Progenitor cell of endocrine pancreas (in vitro differentiated cells): Measurements from ENCODE around the gene CFAP97D1. TPM values are rescaled to one million over a fixed set of nuclear protein-coding genes. Genes with fewer than 3 reads are reported as not detected.

Experiments used
- DNase-seq: peaks from one replicate; pipeline ENCODE4 v3.0.0; 2021; ENCODE audit warnings: low spot score; ENCODE audit not compliant: unreplicated experiment
- H3K27ac Mint-ChIP-seq: 2 replicates; pipeline ENCODE4 v1.8.0; 2021; ENCODE audit warnings: mild to moderate bottlenecking, moderate library complexity, mixed read lengths
- H3K27me3 Mint-ChIP-seq: 2 replicates; pipeline ENCODE4 v1.8.0; 2021; ENCODE audit warnings: mixed read lengths
- H3K36me3 Mint-ChIP-seq: 2 replicates; pipeline ENCODE4 v1.8.0; 2022; ENCODE audit warnings: mixed read lengths; ENCODE audit not compliant: insufficient read depth
- H3K4me1 Mint-ChIP-seq: 2 replicates; pipeline ENCODE4 v1.8.0; 2021; ENCODE audit warnings: low read depth, mixed read lengths
- H3K4me3 Mint-ChIP-seq: 2 replicates; pipeline ENCODE4 v1.8.0; 2021; ENCODE audit warnings: low read depth, mild to moderate bottlenecking, moderate library complexity, mixed read lengths
- H3K9me3 Mint-ChIP-seq: 2 replicates; pipeline ENCODE4 v1.8.0; 2021; ENCODE audit warnings: low read depth, mixed read lengths
- total RNA-seq: library from RNA; stranded (reverse); gene quantifications from 2 replicates; pipeline ENCODE4 v1.2.1, GENCODE V29; 2021
- TF ChIP-seq, protein P1 (sequence below): fragments of 200-600 bp; sonication (generic); IDR thresholded peaks from one replicate; pipeline ENCODE4 v1.5.0; 2021; ENCODE audit warnings: antibody characterized with exemption, mild to moderate bottlenecking; ENCODE audit not compliant: unreplicated experiment

CFAP97D1 gene
- total RNA-seq, 1 donor from 2014 or later, result not detected

DNA sequence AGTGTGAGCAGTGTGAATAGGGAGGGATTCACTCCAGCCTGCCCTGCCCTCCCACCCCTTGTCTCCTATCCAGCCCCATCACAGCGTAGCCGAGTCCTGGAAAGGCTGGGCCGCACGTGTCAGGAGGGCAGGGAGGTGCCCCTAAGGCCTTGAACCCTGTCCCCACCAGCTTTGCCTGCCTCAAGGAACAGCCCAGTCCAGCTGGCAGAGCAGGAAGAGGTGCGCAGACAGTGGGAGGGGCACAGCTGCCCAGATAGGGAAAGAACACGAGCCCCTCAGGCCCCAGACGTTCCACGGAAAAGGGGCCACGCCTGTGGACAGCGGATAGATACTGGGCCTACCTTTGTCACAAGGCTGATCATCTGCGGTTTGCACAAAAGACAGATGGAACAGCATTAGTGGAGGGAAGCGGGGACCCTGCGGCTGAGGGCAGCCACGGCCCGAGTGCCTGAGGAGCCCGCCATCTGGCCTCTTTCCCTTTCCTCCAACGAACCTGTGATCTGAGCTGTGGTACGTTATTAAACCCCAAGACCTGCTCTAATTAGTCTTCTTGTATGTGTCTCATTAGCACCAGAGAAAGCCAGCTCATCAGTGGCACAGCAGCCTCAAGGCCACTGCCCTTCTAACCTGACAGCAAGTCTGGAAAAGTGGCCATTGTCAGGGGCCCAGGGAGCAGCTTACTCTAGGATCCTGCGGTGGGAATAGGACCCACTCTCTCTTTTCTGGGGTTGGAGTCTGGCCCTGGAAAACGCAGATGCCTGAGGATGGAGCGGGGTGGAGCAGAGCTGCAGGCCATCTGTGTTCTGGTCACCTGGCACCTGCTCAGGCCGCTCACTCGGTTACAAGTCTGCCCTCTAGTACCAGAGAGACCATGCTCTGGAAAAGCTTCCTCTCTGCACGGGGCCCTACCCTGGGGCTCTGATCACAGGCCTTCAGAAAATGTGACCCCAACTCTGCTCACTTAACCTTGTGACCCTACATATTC, 36.4 kb downstream of the CFAP97D1 start:
- Mint-ChIP-seq H3K4me1 (no peaks in the 10 kb centered on the region), H3K9me3 (no peaks in the 10 kb centered on the region), H3K4me3 (no peak overlapping the region), H3K36me3 (peaks cover 6% of the 10 kb centered on the region), H3K27me3 (no peaks in the 10 kb centered on the region), H3K27ac (no peak overlapping the region)
- TF ChIP-seq, protein P1, sequence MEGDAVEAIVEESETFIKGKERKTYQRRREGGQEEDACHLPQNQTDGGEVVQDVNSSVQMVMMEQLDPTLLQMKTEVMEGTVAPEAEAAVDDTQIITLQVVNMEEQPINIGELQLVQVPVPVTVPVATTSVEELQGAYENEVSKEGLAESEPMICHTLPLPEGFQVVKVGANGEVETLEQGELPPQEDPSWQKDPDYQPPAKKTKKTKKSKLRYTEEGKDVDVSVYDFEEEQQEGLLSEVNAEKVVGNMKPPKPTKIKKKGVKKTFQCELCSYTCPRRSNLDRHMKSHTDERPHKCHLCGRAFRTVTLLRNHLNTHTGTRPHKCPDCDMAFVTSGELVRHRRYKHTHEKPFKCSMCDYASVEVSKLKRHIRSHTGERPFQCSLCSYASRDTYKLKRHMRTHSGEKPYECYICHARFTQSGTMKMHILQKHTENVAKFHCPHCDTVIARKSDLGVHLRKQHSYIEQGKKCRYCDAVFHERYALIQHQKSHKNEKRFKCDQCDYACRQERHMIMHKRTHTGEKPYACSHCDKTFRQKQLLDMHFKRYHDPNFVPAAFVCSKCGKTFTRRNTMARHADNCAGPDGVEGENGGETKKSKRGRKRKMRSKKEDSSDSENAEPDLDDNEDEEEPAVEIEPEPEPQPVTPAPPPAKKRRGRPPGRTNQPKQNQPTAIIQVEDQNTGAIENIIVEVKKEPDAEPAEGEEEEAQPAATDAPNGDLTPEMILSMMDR, result no peak
- no peak for DNase-seq

DNA sequence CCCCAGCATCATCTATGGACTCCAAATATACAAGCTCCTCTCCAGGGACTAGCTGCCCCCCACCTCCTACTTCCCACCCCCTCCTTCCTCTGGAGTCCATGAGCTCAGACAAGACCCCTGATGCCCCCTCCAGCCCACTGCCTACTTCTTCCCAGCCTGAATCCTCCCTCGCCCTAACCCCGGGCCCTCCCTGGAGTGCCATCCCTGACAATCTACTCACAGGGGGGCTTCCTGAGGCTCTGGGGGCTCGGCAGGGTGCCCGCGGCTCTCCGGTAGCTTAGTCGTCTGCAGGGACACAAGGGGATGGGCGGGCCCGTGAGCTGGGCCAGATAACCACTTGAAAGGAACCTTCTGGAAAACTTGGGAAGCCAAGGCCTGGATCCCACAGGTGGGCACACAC, 37.6 kb downstream of the CFAP97D1 start:
- DNase-seq, result no peak
- Mint-ChIP-seq H3K27ac (no peak overlapping the region), H3K4me1 (no peaks in the 10 kb centered on the region), H3K36me3 (peaks cover 6% of the 10 kb centered on the region), H3K4me3 (no peak overlapping the region), H3K27me3 (no peaks in the 10 kb centered on the region), H3K9me3 (no peaks in the 10 kb centered on the region)
- TF ChIP-seq, protein P1, result no peak

DNA sequence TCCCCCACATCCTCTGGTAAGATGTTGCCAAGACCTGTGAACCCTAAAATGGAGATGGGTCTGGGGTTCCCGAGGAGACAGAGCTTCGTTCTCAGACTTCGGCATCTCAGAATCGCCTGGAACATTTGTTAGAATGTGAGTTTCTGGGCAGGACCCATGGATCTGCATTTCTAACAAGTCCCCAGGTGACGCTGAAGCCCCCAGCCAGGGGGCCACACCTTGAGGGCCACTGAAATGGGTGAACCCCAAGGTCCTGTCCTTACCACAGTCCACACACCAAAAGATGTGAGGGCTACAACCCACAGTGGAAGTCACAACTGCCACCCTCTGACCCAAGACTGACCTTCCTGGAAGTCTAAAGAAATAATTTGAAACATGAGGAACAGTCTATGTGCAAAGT, 38.7 kb downstream of the CFAP97D1 start:
- DNase-seq, result no peak
- no peak overlapping the region for H3K4me3 Mint-ChIP-seq
- H3K36me3 Mint-ChIP-seq, result peaks cover 6% of the 10 kb centered on the region
- H3K4me1 Mint-ChIP-seq, result no peaks in the 10 kb centered on the region
- TF ChIP-seq, protein P1, result no peak
- no peaks in the 10 kb centered on the region for H3K9me3 Mint-ChIP-seq
- no peak overlapping the region for H3K27ac Mint-ChIP-seq
- no peaks in the 10 kb centered on the region for H3K27me3 Mint-ChIP-seq

DNA sequence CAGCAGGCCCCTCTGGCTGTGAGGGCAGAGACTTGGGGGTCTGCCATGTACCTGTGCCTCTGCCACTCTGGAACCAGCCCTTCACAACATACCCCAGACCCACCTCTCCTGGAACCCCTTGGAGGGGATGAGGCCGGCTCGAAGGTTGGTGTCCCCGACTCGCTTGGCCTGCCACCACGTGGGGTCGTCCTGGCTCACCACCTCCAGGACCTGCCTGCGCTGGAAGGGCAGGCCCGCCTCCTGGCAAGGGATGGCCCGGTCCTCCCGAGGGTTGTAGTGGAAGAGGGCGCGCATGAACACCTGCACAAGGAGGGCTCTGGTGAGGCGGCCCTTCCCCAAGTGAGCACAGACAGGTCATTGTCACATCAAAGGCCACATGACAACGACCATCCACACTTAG, 40.5 kb downstream of the CFAP97D1 start:
- Mint-ChIP-seq H3K9me3 (no peaks in the 10 kb centered on the region), H3K27me3 (no peaks in the 10 kb centered on the region), H3K4me1 (no peaks in the 10 kb centered on the region), H3K36me3 (peaks cover 1% of the 10 kb centered on the region), H3K27ac (no peak overlapping the region), H3K4me3 (no peak overlapping the region)
- TF ChIP-seq, protein P1, result no peak
- no peak for DNase-seq

DNA sequence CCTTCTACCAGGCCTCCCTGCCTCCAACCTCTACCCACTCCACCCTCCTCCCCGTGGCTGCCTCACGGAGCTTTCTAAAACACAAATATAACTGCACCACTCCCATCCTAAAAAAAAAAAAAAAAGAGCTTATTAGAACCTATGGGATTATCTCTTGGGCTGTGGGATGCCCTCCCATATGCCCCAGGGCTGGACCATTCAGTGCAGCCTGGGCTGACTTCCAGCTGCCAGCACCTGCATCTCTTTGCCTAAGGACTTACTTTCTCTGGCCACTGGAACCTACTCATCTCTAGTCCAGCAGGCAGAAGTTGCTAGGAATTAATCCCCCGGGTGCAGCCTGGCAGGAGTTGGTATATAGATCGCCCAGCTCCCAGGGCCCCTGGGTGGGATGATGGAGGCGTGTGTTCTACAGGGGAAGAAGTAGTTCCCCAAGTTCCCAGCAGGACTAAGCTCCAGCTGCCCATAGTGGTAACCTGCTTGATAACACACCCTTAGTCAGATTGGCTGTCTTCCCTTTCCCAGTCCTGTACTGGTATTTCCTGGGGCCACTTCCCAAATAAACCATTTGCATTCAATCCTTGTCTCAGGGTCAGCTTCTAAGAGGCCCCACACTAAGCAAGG, 42.4 kb downstream of the CFAP97D1 start:
- peaks cover 1% of the 10 kb centered on the region for H3K36me3 Mint-ChIP-seq
- H3K27me3 Mint-ChIP-seq, result no peaks in the 10 kb centered on the region
- no peaks in the 10 kb centered on the region for H3K9me3 Mint-ChIP-seq
- no peak overlapping the region for H3K27ac Mint-ChIP-seq
- TF ChIP-seq, protein P1, result no peak
- no peaks in the 10 kb centered on the region for H3K4me1 Mint-ChIP-seq
- H3K4me3 Mint-ChIP-seq, result no peak overlapping the region
- no peak for DNase-seq
